HEK293 (cell line): ENCODE data around the gene DCD.

Source experiments
- CTCF ChIA-PET: fragments of 350-600 bp; formaldehyde crosslinking; extraction: SDS; loops from one replicate; lab custom pipeline; 2021; ENCODE audit warnings: antibody characterized with exemption; lab: Yijun Ruan, JAX
- POLR2A ChIA-PET: fragments of 300-600 bp; formaldehyde crosslinking; extraction: SDS; loops from one replicate; lab custom pipeline; 2020; ENCODE audit warnings: antibody characterized with exemption, inconsistent platforms; lab: Yijun Ruan, JAX
- H3K27ac ChIP-seq: fragments of 200-500 bp; sonication (Bioruptor generic); 2 replicates; pipeline ENCODE4 v1.5.1; 2014; ENCODE audit warnings: low read depth, low read length, control low read depth, inconsistent platforms; ENCODE audit errors: extremely low read depth
- H3K36me3 ChIP-seq, 2 experiments: fragments of 200-500 bp in 1 of 2; sonication (Bioruptor generic) in 1 of 2; 1 replicate in 1 of 2; 2 replicates in 1 of 2; pipeline ENCODE4 v1.5.1; 2014 to 2017; ENCODE audit warnings: inconsistent platforms in 2 of 2, low read length in 2 of 2; ENCODE audit not compliant: control insufficient read depth in 2 of 2, insufficient read depth in 1 of 2
- H3K4me1 ChIP-seq: fragments of 200-500 bp; sonication (Bioruptor generic); 2 replicates; pipeline ENCODE4 v1.5.1; 2014; ENCODE audit warnings: mild to moderate bottlenecking, low read length, inconsistent platforms; ENCODE audit not compliant: control insufficient read depth, insufficient read depth
- H3K4me3 ChIP-seq: 2 replicates; pipeline ENCODE4 v1.5.1; 2011; ENCODE audit warnings: low read depth, mild to moderate bottlenecking, control low read depth, low read length, moderate library complexity
- H3K9me3 ChIP-seq: fragments of 200-500 bp; sonication (Bioruptor generic); 2 replicates; pipeline ENCODE4 v1.5.1; 2014; ENCODE audit warnings: low read depth, low read length, inconsistent platforms; ENCODE audit not compliant: control insufficient read depth, insufficient read depth
- GLI2 ChIP-seq: fragments of 450-650 bp; formaldehyde crosslinking; IDR thresholded peaks from 2 replicates; pipeline ENCODE4; 2017; ENCODE audit warnings: missing biosample characterization, missing genetic modification characterization, low read depth, borderline replicate concordance
- GLI4 ChIP-seq: fragments of 450-650 bp; formaldehyde crosslinking; IDR thresholded peaks from 2 replicates; pipeline ENCODE4 v1.5.1; 2016; ENCODE audit warnings: missing biosample characterization, missing genetic modification characterization
- GLIS2 ChIP-seq: fragments of 450-650 bp; formaldehyde crosslinking; IDR thresholded peaks from 2 replicates; pipeline ENCODE4 v1.5.1; 2016; ENCODE audit warnings: missing biosample characterization, missing genetic modification characterization
- OSR2 ChIP-seq: fragments of 450-650 bp; formaldehyde crosslinking; IDR thresholded peaks from 2 replicates; pipeline ENCODE4 v1.5.1; 2016; ENCODE audit warnings: missing biosample characterization, missing genetic modification characterization
- SCRT2 ChIP-seq: fragments of 450-650 bp; formaldehyde crosslinking; IDR thresholded peaks from 2 replicates; pipeline ENCODE4 v1.5.1; 2016; ENCODE audit warnings: missing biosample characterization, missing genetic modification characterization
- ZFP37 ChIP-seq: fragments of 450-650 bp; formaldehyde crosslinking; IDR thresholded peaks from 2 replicates; pipeline ENCODE4 v1.5.1; 2016; ENCODE audit warnings: missing biosample characterization, missing genetic modification characterization
- ZFP41 ChIP-seq: fragments of 450-650 bp; formaldehyde crosslinking; IDR thresholded peaks from 2 replicates; pipeline ENCODE4 v1.5.1; 2016; ENCODE audit warnings: missing biosample characterization, missing genetic modification characterization, borderline replicate concordance
- ZNF146 ChIP-seq: fragments of 450-650 bp; formaldehyde crosslinking; IDR thresholded peaks from 2 replicates; pipeline ENCODE4 v1.5.1; 2016; ENCODE audit warnings: missing biosample characterization, missing genetic modification characterization
- ZNF211 ChIP-seq: fragments of 450-650 bp; formaldehyde crosslinking; IDR thresholded peaks from 2 replicates; pipeline ENCODE4 v1.5.1; 2016; ENCODE audit warnings: low read depth, missing biosample characterization, missing genetic modification characterization
- ZNF23 ChIP-seq: fragments of 450-650 bp; formaldehyde crosslinking; IDR thresholded peaks from 2 replicates; pipeline ENCODE4 v1.5.1; 2016; ENCODE audit warnings: missing biosample characterization, missing genetic modification characterization, borderline replicate concordance
- ZNF239 ChIP-seq: fragments of 450-650 bp; formaldehyde crosslinking; IDR thresholded peaks from 2 replicates; pipeline ENCODE4 v1.5.1; 2016; ENCODE audit warnings: missing biosample characterization, missing genetic modification characterization
- ZNF426 ChIP-seq: fragments of 450-650 bp; formaldehyde crosslinking; IDR thresholded peaks from 2 replicates; pipeline ENCODE4 v1.5.1; 2017; ENCODE audit warnings: missing biosample characterization, missing genetic modification characterization, mild to moderate bottlenecking, inconsistent platforms, moderate library complexity
- ZNF558 ChIP-seq: fragments of 450-650 bp; formaldehyde crosslinking; IDR thresholded peaks from 2 replicates; pipeline ENCODE4 v1.5.1; 2016; ENCODE audit warnings: missing biosample characterization, missing genetic modification characterization
- ZNF626 ChIP-seq: fragments of 450-650 bp; sonication (Bioruptor Pico); formaldehyde crosslinking; IDR thresholded peaks from 2 replicates; pipeline ENCODE4 v1.5.1; 2018; ENCODE audit warnings: missing biosample characterization, missing genetic modification characterization, inconsistent platforms
- ZNF660 ChIP-seq: fragments of 450-650 bp; IDR thresholded peaks from 2 replicates; pipeline ENCODE4 v1.5.1; 2018; ENCODE audit warnings: missing biosample characterization, mild to moderate bottlenecking, missing genetic modification characterization
- ZSCAN16 ChIP-seq: fragments of 450-650 bp; formaldehyde crosslinking; IDR thresholded peaks from 2 replicates; pipeline ENCODE4 v1.5.1; 2016; ENCODE audit warnings: missing biosample characterization, missing genetic modification characterization
- ZXDB ChIP-seq: fragments of 450-650 bp; formaldehyde crosslinking; IDR thresholded peaks from 2 replicates; pipeline ENCODE4 v1.5.1; 2016; ENCODE audit warnings: missing biosample characterization, missing genetic modification characterization
- TF ChIP-seq, protein P1 (sequence below): fragments of 450-650 bp; IDR thresholded peaks from 2 replicates; pipeline ENCODE4 v1.5.1; 2018; ENCODE audit warnings: missing biosample characterization, mild to moderate bottlenecking, missing genetic modification characterization
- TF ChIP-seq, protein P2 (sequence below): fragments of 450-650 bp; formaldehyde crosslinking; IDR thresholded peaks from 2 replicates; pipeline ENCODE4 v1.5.1; 2016; ENCODE audit warnings: missing biosample characterization, missing genetic modification characterization
- TF ChIP-seq, protein P3 (sequence below): fragments of 450-650 bp; formaldehyde crosslinking; IDR thresholded peaks from 2 replicates; pipeline ENCODE4 v1.5.1; 2016; ENCODE audit warnings: missing biosample characterization, missing genetic modification characterization

Gene DCD

DNA sequence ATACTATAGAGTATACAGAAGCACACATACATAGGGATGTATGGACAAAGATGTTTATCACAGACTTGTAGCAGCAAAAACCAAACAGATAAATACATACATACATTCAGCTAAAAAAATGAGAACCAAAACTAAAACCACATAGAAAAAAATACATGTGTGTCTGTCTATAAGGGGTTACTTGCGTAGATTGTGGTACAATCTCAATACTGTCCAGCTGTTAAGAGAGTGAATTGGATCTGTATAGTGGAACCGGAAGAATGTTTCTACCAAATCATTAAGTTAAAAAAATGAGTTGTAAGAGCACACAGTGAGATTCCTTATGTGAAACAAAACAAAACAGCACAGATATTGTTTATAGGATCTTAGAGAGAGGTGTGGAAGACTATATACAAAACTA, 44.2 kb upstream of the DCD start:
- CTCF ChIA-PET, result interaction anchor here (0.6 to 5.0 kb wide), 9 partner anchors 10 to 112 kb away, joined by 3 to 37 read pairs (median 4); no protein-coding TSS in a partner anchor
- POLR2A ChIA-PET, result no interaction called here
- Histone ChIP-seq H3K36me3 (no peaks in the 10 kb centered on the region), H3K4me3 (no peak overlapping the region)
- TF ChIP-seq ZXDB (tag by site-specific recombination) (no peak), ZNF146 (no peak), ZNF558 (tag by site-specific recombination) (no peak), GLI2 (tag by site-specific recombination) (no peak), ZNF211 (tag by site-specific recombination) (no peak), ZNF626 (tag by site-specific recombination) (no peak), GLI4 (tag by site-specific recombination) (no peak), ZSCAN16 (tag by site-specific recombination) (no peak), ZNF23 (tag by site-specific recombination) (no peak), ZFP41 (tag by site-specific recombination) (no peak), GLIS2 (tag by site-specific recombination) (no peak), ZNF239 (tag by site-specific recombination) (no peak), ZNF660 (no peak)
- TF ChIP-seq, protein P1, sequence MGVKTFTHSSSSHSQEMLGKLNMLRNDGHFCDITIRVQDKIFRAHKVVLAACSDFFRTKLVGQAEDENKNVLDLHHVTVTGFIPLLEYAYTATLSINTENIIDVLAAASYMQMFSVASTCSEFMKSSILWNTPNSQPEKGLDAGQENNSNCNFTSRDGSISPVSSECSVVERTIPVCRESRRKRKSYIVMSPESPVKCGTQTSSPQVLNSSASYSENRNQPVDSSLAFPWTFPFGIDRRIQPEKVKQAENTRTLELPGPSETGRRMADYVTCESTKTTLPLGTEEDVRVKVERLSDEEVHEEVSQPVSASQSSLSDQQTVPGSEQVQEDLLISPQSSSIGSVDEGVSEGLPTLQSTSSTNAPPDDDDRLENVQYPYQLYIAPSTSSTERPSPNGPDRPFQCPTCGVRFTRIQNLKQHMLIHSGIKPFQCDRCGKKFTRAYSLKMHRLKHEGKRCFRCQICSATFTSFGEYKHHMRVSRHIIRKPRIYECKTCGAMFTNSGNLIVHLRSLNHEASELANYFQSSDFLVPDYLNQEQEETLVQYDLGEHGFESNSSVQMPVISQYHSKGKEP (tag by site-specific recombination), result no peak
- TF ChIP-seq, protein P2, sequence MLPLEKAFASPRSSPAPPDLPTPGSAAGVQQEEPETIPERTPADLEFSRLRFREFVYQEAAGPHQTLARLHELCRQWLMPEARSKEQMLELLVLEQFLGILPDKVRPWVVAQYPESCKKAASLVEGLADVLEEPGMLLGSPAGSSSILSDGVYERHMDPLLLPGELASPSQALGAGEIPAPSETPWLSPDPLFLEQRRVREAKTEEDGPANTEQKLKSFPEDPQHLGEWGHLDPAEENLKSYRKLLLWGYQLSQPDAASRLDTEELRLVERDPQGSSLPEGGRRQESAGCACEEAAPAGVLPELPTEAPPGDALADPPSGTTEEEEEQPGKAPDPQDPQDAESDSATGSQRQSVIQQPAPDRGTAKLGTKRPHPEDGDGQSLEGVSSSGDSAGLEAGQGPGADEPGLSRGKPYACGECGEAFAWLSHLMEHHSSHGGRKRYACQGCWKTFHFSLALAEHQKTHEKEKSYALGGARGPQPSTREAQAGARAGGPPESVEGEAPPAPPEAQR, result no peak
- TF ChIP-seq, all 188 proteins: peak for 0
- Histone ChIP-seq H3K9me3 (no peaks in the 10 kb centered on the region), H3K4me1 (no peaks in the 10 kb centered on the region), H3K27ac (no peak overlapping the region)

DNA sequence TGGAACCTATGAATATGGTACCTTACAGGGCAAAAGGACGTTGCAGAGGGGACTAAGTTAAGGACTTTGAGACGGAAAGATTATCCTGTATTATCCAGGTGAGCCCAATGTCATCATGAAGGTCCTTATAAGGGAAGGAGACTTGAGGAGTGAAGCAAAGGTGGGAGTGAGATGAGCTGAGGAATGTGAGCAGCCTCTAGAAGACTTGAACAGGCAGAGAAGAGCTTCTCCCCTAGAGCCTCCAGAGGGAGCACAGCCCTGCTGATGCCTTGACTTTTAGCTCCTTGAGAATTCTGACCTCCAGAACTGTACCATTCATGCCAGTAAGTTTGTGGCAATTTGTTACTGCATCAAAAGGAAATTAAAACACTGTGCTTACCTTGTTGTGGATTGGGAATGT, 41.8 kb upstream of the DCD start:
- CTCF ChIA-PET, result interaction anchor here (0.7 to 5.0 kb wide), 14 partner anchors 10 to 269 kb away, joined by 3 to 37 read pairs (median 4); no protein-coding TSS in a partner anchor
- Histone ChIP-seq H3K27ac (no peak overlapping the region), H3K4me3 (no peak overlapping the region), H3K36me3 (no peaks in the 10 kb centered on the region), H3K4me1 (no peaks in the 10 kb centered on the region), H3K9me3 (no peaks in the 10 kb centered on the region)
- TF ChIP-seq ZNF426 (tag by site-specific recombination), result no peak
- TF ChIP-seq, protein P3, sequence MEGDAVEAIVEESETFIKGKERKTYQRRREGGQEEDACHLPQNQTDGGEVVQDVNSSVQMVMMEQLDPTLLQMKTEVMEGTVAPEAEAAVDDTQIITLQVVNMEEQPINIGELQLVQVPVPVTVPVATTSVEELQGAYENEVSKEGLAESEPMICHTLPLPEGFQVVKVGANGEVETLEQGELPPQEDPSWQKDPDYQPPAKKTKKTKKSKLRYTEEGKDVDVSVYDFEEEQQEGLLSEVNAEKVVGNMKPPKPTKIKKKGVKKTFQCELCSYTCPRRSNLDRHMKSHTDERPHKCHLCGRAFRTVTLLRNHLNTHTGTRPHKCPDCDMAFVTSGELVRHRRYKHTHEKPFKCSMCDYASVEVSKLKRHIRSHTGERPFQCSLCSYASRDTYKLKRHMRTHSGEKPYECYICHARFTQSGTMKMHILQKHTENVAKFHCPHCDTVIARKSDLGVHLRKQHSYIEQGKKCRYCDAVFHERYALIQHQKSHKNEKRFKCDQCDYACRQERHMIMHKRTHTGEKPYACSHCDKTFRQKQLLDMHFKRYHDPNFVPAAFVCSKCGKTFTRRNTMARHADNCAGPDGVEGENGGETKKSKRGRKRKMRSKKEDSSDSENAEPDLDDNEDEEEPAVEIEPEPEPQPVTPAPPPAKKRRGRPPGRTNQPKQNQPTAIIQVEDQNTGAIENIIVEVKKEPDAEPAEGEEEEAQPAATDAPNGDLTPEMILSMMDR (tag by site-specific recombination), result peak; percentile 32; the same call in 1 of the 2 replicates
- POLR2A ChIA-PET, result no interaction called here

DNA sequence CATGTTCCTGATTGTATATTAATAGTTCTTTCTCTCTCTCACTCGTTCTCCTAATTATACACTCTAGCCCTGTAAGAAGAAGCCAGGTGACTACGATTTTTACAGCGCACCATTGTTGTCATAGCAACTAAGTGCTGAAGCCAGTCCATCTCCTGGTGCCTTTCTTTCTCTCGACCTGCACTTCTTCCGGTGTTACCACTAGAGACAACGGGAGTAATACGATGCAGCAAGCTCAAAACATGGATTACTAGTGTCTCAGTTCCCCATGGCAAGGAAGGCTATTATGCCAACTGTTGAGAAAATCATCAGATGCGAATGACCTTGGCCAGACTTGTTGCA, 40.8 kb upstream of the DCD start:
- CTCF ChIA-PET, result interaction anchor here (0.6 to 5.0 kb wide), 4 partner anchors 9 to 214 kb away, joined by 3 to 18 read pairs (median 4); no protein-coding TSS in a partner anchor

More for the DNA sequence above, 40.8 kb upstream of the DCD start:
- H3K27ac ChIP-seq, result no peak overlapping the region
- no peaks in the 10 kb centered on the region for H3K36me3 ChIP-seq
- POLR2A ChIA-PET, result no interaction called here
- no peaks in the 10 kb centered on the region for H3K9me3 ChIP-seq
- no peak overlapping the region for H3K4me3 ChIP-seq
- H3K4me1 ChIP-seq, result no peaks in the 10 kb centered on the region
- TF ChIP-seq OSR2 (tag by site-specific recombination) (no peak), SCRT2 (tag by site-specific recombination) (peak; percentile 58), ZFP37 (tag by site-specific recombination) (no peak)
